Measurements from ENCODE around the gene RRAGC.

Gene RRAGC

GRCh38 chr1:38859561-38860453 lies at the start of gene RRAGC:
TSS of gene RRAGC (minus strand) at chr1:38859772. CDS start at chr1:38859646, 126 bp downstream.
- peak; percentile 97 for DNase-seq

- DNase-seq: no peak
Observed at GRCh38 chr1:38908821-38909220, 49.2 kb upstream of the RRAGC start.

- DNase-seq: no peak
Observed at GRCh38 chr1:38905985-38906384, 46.4 kb upstream of the RRAGC start.

GRCh38 chr1:38899560-38899959 lies 40.0 kb upstream of the RRAGC start:
- DNase-seq: no peak

GRCh38 chr1:38898653-38899230 lies 39.2 kb upstream of the RRAGC start:
- DNase-seq: no peak

GRCh38 chr1:38896169-38896568 lies 36.6 kb upstream of the RRAGC start:
- DNase-seq: no peak

- DNase-seq: no peak
Observed at GRCh38 chr1:38892976-38893375, 33.4 kb upstream of the RRAGC start.

GRCh38 chr1:38891753-38892152 lies 32.2 kb upstream of the RRAGC start:
- DNase-seq: peak in 1 of 2 donors; percentile 9

GRCh38 chr1:38889589-38889988 lies 30.0 kb upstream of the RRAGC start:
- no peak for DNase-seq

GRCh38 chr1:38888423-38889333 lies 29.1 kb upstream of the RRAGC start:
- DNase-seq: no peak

GRCh38 chr1:38885092-38885491 lies 25.5 kb upstream of the RRAGC start:
- DNase-seq: no peak

- no peak for DNase-seq
Observed at GRCh38 chr1:38881487-38881886, 21.9 kb upstream of the RRAGC start, which contains the start of gene GJA9. TSS of gene GJA9 (minus strand) at chr1:38881587. CDS start at chr1:38876098, 5,489 bp downstream.

- DNase-seq: no peak
Observed at GRCh38 chr1:38875811-38876210, 16.2 kb upstream of the RRAGC start.

- DNase-seq: peak; percentile 98
Observed at GRCh38 chr1:38873027-38873969, 13.7 kb upstream of the RRAGC start, which contains the start of gene MYCBP. TSS of gene MYCBP (minus strand) at chr1:38873348. CDS start at chr1:38873305, 43 bp downstream.

- peak; percentile 14 to 27 for DNase-seq
Observed at GRCh38 chr1:38872401-38873026, 12.9 kb upstream of the RRAGC start.

GRCh38 chr1:38870996-38871395 lies 11.4 kb upstream of the RRAGC start:
- DNase-seq: no peak

GRCh38 chr1:38867208-38867607 lies 7.6 kb upstream of the RRAGC start:
- no peak for DNase-seq

GRCh38 chr1:38865112-38865715 lies 5.6 kb upstream of the RRAGC start:
- no peak for DNase-seq

GRCh38 chr1:38860454-38860795 lies 853 bp upstream of the RRAGC start:
- no peak for DNase-seq

- peak; percentile 44 to 61 for DNase-seq
Observed at GRCh38 chr1:38858833-38859560, 575 bp downstream of the RRAGC start.
